ENCODE data around the gene INAFM1.

INAFM1 gene

GRCh38 chr19:47274071-47274890 is at the start of gene INAFM1:
INAFM1 (plus strand) TSS chr19:47274885; CDS start chr19:47274920, 35 bp downstream.
- DNase-seq: peak in 1 of 2 experiments; percentile 81

- peak in 1 of 2 experiments; percentile 41 for DNase-seq
Measured at GRCh38 chr19:47225746-47226425, 48.8 kb upstream of the INAFM1 start.

- DNase-seq: no peak
Measured at GRCh38 chr19:47226426-47227351, 48.0 kb upstream of the INAFM1 start.

GRCh38 chr19:47227352-47228167 is 47.1 kb upstream of the INAFM1 start:
- DNase-seq: no peak

- no peak for DNase-seq
Measured at GRCh38 chr19:47228168-47228936, 46.3 kb upstream of the INAFM1 start.

GRCh38 chr19:47228937-47229675 is 45.6 kb upstream of the INAFM1 start:
- DNase-seq: peak in 1 of 2 experiments; percentile 5

- DNase-seq: no peak
Measured at GRCh38 chr19:47229676-47230053, 45.0 kb upstream of the INAFM1 start.

- no peak for DNase-seq
Measured at GRCh38 chr19:47230054-47230920, 44.4 kb upstream of the INAFM1 start.

GRCh38 chr19:47230921-47231214 is 43.8 kb upstream of the INAFM1 start, which contains the start of gene BBC3:
BBC3 (minus strand) TSS chr19:47231199; CDS start chr19:47228431, 2,768 bp downstream.
- DNase-seq: no peak

- peak in 1 of 2 experiments; percentile 6 for DNase-seq
Measured at GRCh38 chr19:47231215-47232054, 43.2 kb upstream of the INAFM1 start.

- DNase-seq: no peak
Measured at GRCh38 chr19:47232422-47233211, 42.1 kb upstream of the INAFM1 start.

GRCh38 chr19:47236072-47236675 is 38.5 kb upstream of the INAFM1 start:
- no peak for DNase-seq

- no peak for DNase-seq
Measured at GRCh38 chr19:47239152-47239551, 35.5 kb upstream of the INAFM1 start.

GRCh38 chr19:47239610-47240296 is 34.9 kb upstream of the INAFM1 start:
- peak; percentile 67 to 74 for DNase-seq

GRCh38 chr19:47240556-47240955 is 34.1 kb upstream of the INAFM1 start:
- no peak for DNase-seq

All from cerebellar nuclear complex (tissue), 1 donor.